ENCODE measurements around the gene GADL1. TPM values are rescaled to one million over a fixed set of nuclear protein-coding genes. Genes with fewer than 3 reads are reported as not detected.

The GADL1 gene
- polyA plus RNA-seq, 1 donor (not counting 4 experiments of a cell fraction or from before 2014, with no cell fraction given) = not detected

DNA sequence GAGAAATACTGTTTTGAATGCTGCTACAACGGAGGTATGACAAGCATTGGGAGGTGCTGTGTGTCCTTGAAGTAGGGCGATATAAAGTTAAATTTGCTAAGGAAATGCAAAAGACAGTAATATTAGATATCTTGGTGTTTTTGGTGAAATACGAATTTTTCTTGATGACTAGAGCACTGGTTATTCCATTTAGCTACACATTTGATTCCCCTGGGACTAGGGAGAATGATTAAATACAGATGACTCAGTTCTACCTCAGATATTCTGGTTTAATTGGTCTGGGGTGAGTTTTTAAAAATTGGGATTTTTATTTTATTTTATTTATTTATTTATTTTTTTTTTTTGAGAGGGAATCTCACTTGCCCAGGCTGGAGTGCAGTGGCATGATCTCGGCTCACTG lies 18.7 kb upstream of the GADL1 start:
- Histone ChIP-seq H3K4me2 (ENCODE audit: control insufficient read depth, extremely low read depth, insufficient read depth, low read depth, low read length) (no peak overlapping the region), H3K4me1 (ENCODE audit: control insufficient read depth, extremely low read depth, insufficient read depth, low read length) (no peaks in the 10 kb centered on the region), H3K27ac (ENCODE audit: control insufficient read depth, insufficient read depth, low read length) (no peak overlapping the region), H3K36me3 (ENCODE audit: control insufficient read depth in 2 of 2, extremely low read depth in 1 of 2, insufficient read depth in 2 of 2, low read length in 2 of 2) (no peaks in the 10 kb centered on the region), H2AFZ (ENCODE audit: control insufficient read depth, low read length) (no peak overlapping the region), H3K27me3 (ENCODE audit: control insufficient read depth, extremely low read depth, insufficient read depth, low read length) (peaks cover 4% of the 10 kb centered on the region), H3K9ac (ENCODE audit: control insufficient read depth, extremely low read depth, insufficient read depth, low read length) (no peak overlapping the region), H3K9me3 (ENCODE audit: control insufficient read depth, low read depth, low read length) (no peaks in the 10 kb centered on the region), H3K9me1 (ENCODE audit: control insufficient read depth, extremely low read depth, insufficient read depth, low read length) (no peaks in the 10 kb centered on the region), H3K79me2 (ENCODE audit: control insufficient read depth, insufficient read depth, low read length) (no peaks in the 10 kb centered on the region), H4K20me1 (ENCODE audit: control insufficient read depth, extremely low read depth, insufficient read depth, low read length) (no peaks in the 10 kb centered on the region), H3K4me3 (ENCODE audit: control insufficient read depth in 2 of 3, extremely low read depth in 1 of 3, insufficient read depth in 2 of 3, low read depth in 1 of 3, low read length in 3 of 3) (no peak overlapping the region)
- dilution Hi-C loops (cut with MboI; ENCODE audit: extremely low pct_ligation_motif_present, low sequenced_read_pairs) = no loop called here
- TF ChIP-seq CTCF (optimal IDR thresholded peaks at IDR 0.05 in 1 of 3, IDR thresholded peaks at IDR 0.05 in 1 of 3, conservative IDR thresholded peaks at IDR 0.05 in 1 of 3; ENCODE audit: extremely low read depth in 1 of 3, insufficient read depth in 2 of 3, low read length in 3 of 3) (no peak), EZH2 (IDR thresholded peaks at IDR 0.05; ENCODE audit: low read length) (no peak)
- FAIRE-seq = no peak
- no peak for DNase-seq (ENCODE audit: low read depth, low spot score)

GRCh38 chr3:30912301-30912700 lies 17.8 kb upstream of the GADL1 start:
- H3K27ac ChIP-seq (ENCODE audit: control insufficient read depth, insufficient read depth, low read length) = no peak overlapping the region
- no peak overlapping the region for H3K4me3 ChIP-seq (ENCODE audit: control insufficient read depth in 2 of 3, extremely low read depth in 1 of 3, insufficient read depth in 2 of 3, low read depth in 1 of 3, low read length in 3 of 3)
- no peak for FAIRE-seq
- no peaks in the 10 kb centered on the region for H3K36me3 ChIP-seq (ENCODE audit: control insufficient read depth in 2 of 2, extremely low read depth in 1 of 2, insufficient read depth in 2 of 2, low read length in 2 of 2)
- TF ChIP-seq EZH2 (IDR thresholded peaks at IDR 0.05; ENCODE audit: low read length) (no peak), CTCF (optimal IDR thresholded peaks at IDR 0.05 in 1 of 3, IDR thresholded peaks at IDR 0.05 in 1 of 3, conservative IDR thresholded peaks at IDR 0.05 in 1 of 3; ENCODE audit: extremely low read depth in 1 of 3, insufficient read depth in 2 of 3, low read length in 3 of 3) (no peak)
- DNase-seq (ENCODE audit: low read depth, low spot score) = no peak
- no peaks in the 10 kb centered on the region for H3K4me1 ChIP-seq (ENCODE audit: control insufficient read depth, extremely low read depth, insufficient read depth, low read length)
- H3K27me3 ChIP-seq (ENCODE audit: control insufficient read depth, extremely low read depth, insufficient read depth, low read length) = peaks cover 4% of the 10 kb centered on the region
- no peak overlapping the region for H3K9ac ChIP-seq (ENCODE audit: control insufficient read depth, extremely low read depth, insufficient read depth, low read length)
- H2AFZ ChIP-seq (ENCODE audit: control insufficient read depth, low read length) = no peak overlapping the region
- no peaks in the 10 kb centered on the region for H3K79me2 ChIP-seq (ENCODE audit: control insufficient read depth, insufficient read depth, low read length)
- dilution Hi-C loops (cut with MboI; ENCODE audit: extremely low pct_ligation_motif_present, low sequenced_read_pairs) = no loop called here
- no peaks in the 10 kb centered on the region for H3K9me3 ChIP-seq (ENCODE audit: control insufficient read depth, low read depth, low read length)
- no peak overlapping the region for H3K4me2 ChIP-seq (ENCODE audit: control insufficient read depth, extremely low read depth, insufficient read depth, low read depth, low read length)
- H4K20me1 ChIP-seq (ENCODE audit: control insufficient read depth, extremely low read depth, insufficient read depth, low read length) = no peaks in the 10 kb centered on the region
- no peaks in the 10 kb centered on the region for H3K9me1 ChIP-seq (ENCODE audit: control insufficient read depth, extremely low read depth, insufficient read depth, low read length)
